LHCN-M2 (cell line): ENCODE measurements around the gene CHST11. TPM values are rescaled to one million over a fixed set of nuclear protein-coding genes. Genes with fewer than 3 reads are reported as not detected.

Experiments
- DNase-seq: peaks from one replicate; pipeline ENCODE4 v3.0.0-alpha.2; 2012; ENCODE audit warnings: low read depth
- total RNA-seq: library from RNA; depleted of rRNA; stranded (reverse); fragments of >200 nt; gene quantifications from 2 replicates; pipeline ENCODE4 v1.2.3, GENCODE V29; 2014

Gene CHST11
- total RNA-seq, 1 experiment from 2014 or later: 3.4 TPM

GRCh38 chr12:104694711-104695110 is 238.0 kb downstream of the CHST11 start:
- DNase-seq: no peak

DNA sequence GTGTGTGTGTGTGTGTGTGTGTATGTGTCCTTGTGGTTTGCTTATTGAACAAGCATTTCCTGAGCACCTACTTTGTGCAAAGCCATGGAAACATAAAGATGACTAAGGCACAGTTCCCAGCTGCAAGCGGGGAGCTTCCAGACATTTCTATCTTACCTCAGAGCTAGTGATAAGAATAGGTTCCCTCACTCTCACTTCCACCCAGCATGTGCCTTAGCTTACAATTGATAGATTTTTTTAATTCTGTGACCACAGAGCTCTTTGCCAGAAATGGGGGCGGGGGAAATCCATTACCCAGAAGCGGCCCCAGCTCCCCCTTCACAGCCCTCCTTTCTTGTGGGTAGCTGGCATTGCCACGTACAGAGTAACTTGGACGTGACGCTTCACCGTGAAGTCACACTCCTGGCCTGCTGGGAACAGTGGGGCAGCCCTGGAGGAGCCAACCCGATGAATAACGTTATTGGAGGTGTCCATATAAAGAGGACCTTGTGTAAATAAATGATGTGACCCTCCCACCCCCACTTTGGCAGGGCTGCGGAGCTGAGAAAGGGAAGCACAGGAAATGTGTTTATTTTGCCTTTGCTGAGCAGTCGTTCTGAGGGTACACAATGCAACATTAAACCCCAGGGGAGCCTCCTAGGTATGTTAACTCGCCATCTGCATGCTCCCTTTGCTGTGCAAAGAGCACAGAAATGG is 238.9 kb downstream of the CHST11 start:
- DNase-seq: no peak

GRCh38 chr12:104697186-104697585 is 240.4 kb downstream of the CHST11 start:
- no peak for DNase-seq

DNA sequence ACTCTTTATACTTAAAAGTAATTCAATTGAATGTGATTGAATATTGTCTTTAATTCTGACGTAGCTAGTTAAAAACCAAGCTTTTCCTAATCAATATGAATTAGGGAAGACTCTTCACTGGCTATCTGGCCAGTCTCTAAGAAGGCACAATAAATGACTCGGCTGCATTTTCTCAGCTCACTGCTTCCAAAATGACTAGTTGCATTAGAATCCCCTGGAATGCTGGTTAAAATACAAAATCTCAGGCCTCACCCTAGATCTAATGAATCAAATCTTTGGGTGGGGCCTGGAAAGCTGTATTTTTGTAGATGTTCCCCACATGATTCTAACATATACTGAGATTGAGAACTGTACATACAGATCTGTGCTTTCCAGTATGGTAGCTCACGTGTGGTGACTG is 242.1 kb downstream of the CHST11 start:
- no peak for DNase-seq

DNA sequence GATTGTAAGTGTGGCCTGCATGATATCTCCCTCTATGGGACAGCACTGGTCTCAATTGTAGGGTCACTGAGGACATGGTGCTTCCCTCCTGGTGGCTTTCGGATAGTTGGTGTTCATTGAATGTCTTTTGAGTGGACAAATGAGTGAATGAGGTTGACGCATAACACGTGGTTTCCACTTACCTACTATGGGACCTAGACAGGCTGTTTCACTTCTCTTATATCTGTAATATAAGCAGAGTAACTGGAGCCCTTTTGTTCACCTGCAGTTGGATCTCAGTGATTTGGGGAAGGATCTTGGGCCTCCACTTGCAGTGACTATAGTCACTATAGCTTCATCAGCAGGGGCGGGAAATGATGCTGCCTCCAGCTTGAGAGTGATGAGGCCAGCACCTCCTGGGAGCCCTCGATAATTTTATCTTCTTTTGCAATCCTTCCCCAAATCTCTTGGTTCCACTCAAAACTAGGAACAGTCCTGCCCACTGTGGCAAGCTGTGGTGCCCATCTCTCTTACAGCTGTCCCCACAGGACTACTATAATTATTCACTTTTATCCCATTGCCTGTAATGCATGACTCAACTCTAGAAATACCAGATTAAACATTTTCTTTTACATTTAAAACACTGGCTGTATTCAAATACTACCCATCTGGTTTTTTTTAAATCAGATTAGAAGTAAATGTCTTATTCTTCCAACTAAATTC is 242.9 kb downstream of the CHST11 start:
- no peak for DNase-seq

- DNase-seq: no peak
Measured at GRCh38 chr12:104700324-104700723, 243.6 kb downstream of the CHST11 start.

DNA sequence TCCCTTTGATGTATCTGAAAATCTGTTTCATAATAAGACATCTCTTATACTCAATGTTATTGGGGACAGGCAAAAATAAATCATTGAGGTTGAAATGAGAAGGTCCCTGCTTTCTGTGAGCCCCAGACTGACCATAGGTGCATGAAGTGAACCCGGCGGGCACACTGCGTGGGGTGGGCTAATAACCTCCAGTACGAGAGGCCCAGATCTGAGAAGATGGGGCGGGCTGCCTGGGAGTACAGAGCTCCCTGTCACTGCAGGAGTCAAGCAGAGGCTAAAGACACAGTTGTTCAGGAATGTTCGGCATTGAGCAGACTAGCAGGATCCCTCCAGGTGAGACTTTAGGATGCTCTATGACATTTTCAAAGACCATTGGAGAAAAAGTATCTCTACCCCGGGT is 244.6 kb downstream of the CHST11 start:
- no peak for DNase-seq

- no peak for DNase-seq
Measured at GRCh38 chr12:104701756-104702155, 245.0 kb downstream of the CHST11 start.

GRCh38 chr12:104702565-104703139 is 245.9 kb downstream of the CHST11 start:
- DNase-seq: no peak

DNA sequence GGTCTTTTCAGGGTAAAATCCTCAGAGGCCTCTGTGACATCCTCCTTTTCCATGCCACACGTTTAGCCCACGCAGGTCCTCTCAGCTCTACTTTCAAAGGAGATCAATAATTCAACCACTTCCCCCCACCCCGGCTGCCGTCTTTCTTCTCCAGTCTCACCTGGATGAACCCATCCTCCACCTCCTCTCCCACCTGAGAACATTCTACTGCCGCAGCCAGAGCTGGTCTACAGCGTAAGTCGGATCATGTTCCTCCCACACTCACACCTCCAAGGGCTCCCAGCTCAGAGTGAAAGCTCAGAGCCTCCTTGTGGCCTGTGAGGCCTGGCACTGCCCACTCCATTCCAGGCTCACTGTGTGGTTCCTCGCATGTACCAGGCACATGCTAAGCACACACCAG is 246.6 kb downstream of the CHST11 start:
- no peak for DNase-seq

GRCh38 chr12:104704224-104704779 is 247.6 kb downstream of the CHST11 start:
- DNase-seq: no peak

- DNase-seq: no peak
Measured at GRCh38 chr12:104707194-104707593, 250.4 kb downstream of the CHST11 start.

DNA sequence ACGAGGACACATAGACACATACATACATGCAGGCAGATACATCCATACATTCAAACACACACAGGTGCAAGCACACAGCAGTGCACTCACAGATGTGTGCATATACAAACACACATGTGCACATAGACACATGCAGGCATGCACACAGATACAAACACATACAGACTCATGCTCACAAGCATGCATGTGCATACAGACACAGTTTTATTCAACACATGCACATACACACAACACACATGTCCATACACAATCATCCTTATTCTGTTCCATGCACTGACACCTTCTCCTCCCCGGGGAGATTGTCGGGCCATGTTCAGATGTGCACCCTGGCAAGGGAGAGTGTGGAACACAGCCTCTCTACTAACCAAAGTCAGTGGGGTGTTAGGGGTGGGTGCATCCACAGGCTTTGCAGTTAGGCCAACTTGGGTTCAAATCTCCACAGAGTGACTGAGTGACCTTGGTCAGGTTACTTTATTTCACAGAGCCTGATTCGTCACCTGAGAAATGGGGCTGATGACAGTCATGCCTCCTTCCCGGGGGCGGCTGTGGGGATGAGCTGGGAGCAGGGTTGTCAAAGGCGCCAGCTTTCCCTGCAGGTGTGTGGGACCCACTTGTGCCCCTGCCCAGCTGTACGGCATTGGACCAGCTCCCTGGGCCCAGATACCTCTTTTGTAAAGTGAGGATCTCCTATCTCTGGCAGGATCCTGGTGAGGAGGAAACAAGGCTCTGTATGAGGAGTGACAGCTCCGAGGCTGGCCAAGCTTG is 251.2 kb downstream of the CHST11 start:
- no peak for DNase-seq

DNA sequence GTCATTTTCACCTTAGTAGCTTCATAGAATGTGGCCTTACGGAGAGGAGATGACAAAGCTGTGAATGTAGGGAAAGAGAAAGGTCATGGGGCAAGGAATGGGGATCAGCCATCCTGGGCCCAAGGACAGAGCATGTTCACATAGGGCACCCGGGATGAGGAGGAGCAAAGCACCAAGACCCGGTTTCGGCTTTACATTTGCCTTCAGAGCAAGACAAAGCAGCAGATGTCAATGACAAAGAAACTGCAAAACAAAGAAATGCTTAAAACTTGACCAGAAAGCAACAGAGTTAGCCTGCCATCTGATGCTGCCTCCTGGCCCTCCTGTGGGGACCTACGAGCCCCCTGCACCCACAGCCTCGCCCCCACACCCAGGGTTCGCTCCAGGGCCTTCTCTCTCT is 252.1 kb downstream of the CHST11 start:
- no peak for DNase-seq

GRCh38 chr12:104709692-104710435 is 253.1 kb downstream of the CHST11 start:
- DNase-seq: no peak

DNA sequence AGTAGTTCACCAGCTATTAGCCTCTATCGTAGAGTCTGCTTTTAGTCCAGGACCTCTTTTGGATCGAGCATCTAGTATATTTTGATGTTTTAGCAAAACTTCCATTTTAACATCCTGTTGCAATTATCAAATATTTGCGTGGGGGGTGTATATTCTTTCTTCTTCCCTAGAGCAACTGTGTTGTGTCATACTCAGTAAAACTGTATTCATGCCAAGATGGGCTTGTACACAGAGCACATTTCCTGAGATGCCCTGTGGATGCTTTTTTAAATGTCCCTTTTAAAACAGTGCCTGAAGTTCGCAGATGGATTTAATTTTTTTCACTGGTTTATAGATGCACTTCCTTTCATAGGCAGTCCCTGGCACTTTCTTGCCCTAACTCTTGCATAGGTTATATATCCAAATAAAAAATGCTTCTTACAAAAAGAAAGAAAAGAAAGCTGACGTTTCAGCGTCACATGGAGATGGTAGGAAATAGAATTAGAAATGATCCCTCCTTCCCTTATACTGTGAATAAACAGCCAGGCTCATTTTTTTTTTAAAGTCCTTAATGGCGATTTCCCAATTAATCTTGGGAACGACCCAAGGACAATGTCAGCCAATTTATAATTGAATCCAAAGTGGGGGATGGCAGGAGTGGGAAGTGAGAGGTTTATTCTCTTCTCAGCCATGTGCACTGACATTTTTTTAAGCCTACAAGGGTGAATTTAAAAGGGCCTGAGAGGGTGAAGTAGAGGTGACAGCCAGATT is 254.4 kb downstream of the CHST11 start:
- DNase-seq: peak; percentile 37

DNA sequence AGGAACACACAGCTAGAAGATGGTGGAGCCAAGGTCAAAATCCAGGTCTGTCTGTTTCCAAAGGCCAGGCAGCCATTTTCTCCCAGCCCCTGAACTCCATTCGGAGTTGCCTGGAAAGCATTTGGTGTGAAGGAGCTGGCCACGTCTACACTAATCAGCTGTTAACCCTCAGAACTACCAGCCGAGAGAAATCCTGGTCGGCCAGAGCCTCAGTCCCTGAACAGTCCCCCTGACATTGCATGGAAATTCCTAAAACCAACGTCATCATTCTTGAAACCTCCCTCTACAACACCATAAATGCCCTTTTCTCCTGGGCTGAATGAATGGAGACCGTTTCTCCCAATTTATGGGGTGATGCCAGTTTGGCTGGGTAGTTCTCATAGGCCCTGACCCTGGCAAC is 255.7 kb downstream of the CHST11 start:
- no peak for DNase-seq

DNA sequence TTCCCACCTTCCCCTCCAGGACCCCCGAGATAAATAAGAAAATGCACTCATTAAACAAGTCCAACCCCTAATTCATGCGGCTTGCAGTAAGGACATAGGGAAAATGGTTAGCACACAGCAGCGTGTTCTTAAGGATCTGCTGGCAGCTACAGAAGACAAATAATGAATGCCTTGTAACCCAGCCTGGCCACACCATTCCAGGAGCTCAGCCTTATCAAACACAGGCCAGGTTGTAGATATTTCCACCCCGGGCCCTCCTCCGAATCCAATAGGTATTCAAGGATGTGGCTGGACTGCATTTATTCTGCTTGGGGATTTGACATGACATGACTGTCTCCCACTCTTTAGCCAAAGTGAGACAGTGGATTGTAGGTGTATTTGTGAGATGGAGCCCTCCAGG is 256.2 kb downstream of the CHST11 start:
- no peak for DNase-seq

- DNase-seq: no peak
Measured at GRCh38 chr12:104713444-104713843, 256.7 kb downstream of the CHST11 start.

- no peak for DNase-seq
Measured at GRCh38 chr12:104714369-104714768, 257.6 kb downstream of the CHST11 start.
